Transverse colon (tissue), 4 donors: ENCODE results near the gene DTNA. TPM values are rescaled to one million over a fixed set of nuclear protein-coding genes. Genes with fewer than 3 reads are reported as not detected.

Experiments used
- DNase-seq: peaks from one replicate; pipeline ENCODE4 v3.0.0-alpha.2; 2019
- H3K27ac ChIP-seq, 4 donors: fragments of 200-600 bp; sonication (generic); 2 replicates each; pipeline ENCODE4 v1.5.1; 2016 to 2018; ENCODE audit warnings: inconsistent platforms in 4 of 4
- H3K27me3 ChIP-seq: fragments of 200-600 bp; sonication (generic); 2 replicates; pipeline ENCODE4 v1.5.1; 2017; ENCODE audit warnings: inconsistent platforms
- H3K36me3 ChIP-seq, 4 donors: fragments of 200-600 bp; sonication (generic); 2 replicates each; pipeline ENCODE4 v1.5.1; 2017 to 2019; ENCODE audit warnings: inconsistent platforms in 4 of 4
- H3K4me1 ChIP-seq, 4 donors: fragments of 200-600 bp; sonication (generic); 2 replicates each; pipeline ENCODE4 v1.5.1; 2017 to 2020; ENCODE audit warnings: inconsistent platforms in 4 of 4
- H3K4me3 ChIP-seq, 4 donors: fragments of 200-600 bp; sonication (generic); 1 replicate in 1 of 4; 2 replicates in 3 of 4; pipeline versions ENCODE4 v1.5.1 to v1.6.1; 2017 to 2019; ENCODE audit warnings: inconsistent platforms in 4 of 4
- H3K9me3 ChIP-seq, 2 donors: fragments of 200-600 bp; sonication (generic); 2 replicates each; pipeline ENCODE4 v1.5.1; 2017 to 2019; ENCODE audit warnings: inconsistent platforms in 2 of 2
- CTCF ChIP-seq, 5 experiments: fragments of 200-600 bp in 3 of 5; fragments of 450-650 bp in 2 of 5; sonication (generic) in 3 of 5; IDR thresholded peaks; 1 replicate in 2 of 5; 2 replicates in 3 of 5; pipeline ENCODE4 v1.5.1; 2016 to 2017; ENCODE audit warnings: antibody characterized with exemption in 5 of 5, inconsistent platforms in 3 of 5, mild to moderate bottlenecking in 2 of 5, moderate library complexity in 1 of 5
- EP300 ChIP-seq: sonication (generic); formaldehyde crosslinking; IDR thresholded peaks from one replicate; pipeline ENCODE4 v1.6.1; 2017; ENCODE audit warnings: antibody characterized with exemption, low read depth
- POLR2A ChIP-seq: fragments of 450-650 bp; IDR thresholded peaks from one replicate; pipeline ENCODE4 v1.6.1; 2016; ENCODE audit warnings: antibody characterized with exemption, mild to moderate bottlenecking, moderate library complexity
- POLR2AphosphoS5 ChIP-seq, 3 donors: sonication (generic); formaldehyde crosslinking; IDR thresholded peaks; one replicate each; pipeline ENCODE4 v1.6.1; 2016; ENCODE audit warnings: antibody characterized with exemption in 3 of 3
- WGBS, 2 donors: methylation state at CpG; one replicate each; pipeline ENCODE4 v1.1.5; 2018; ENCODE audit warnings: low coverage in 1 of 2; 5-methylcytosine and 5-hydroxymethylcytosine counted together
- in situ Hi-C, 4 donors: fragments of 200-750 bp; cut with MboI; loops; one replicate each; pipeline versions ENCODE4 v1.15.0 to v1.15.1; 2017; ENCODE audit warnings: low sequenced_read_pairs in 3 of 4, low pct_ligation_motif_present in 1 of 4, low pct_unique_long_range_greater_than_20kb in 1 of 4
- intact Hi-C: fragments of 100-400 bp; cut with DNase I; formaldehyde crosslinking; loops from one replicate; pipeline ENCODE4 v1.15.1; 2023; ENCODE audit warnings: low total_unique reads
- total RNA-seq, 4 donors: library from RNA; depleted of rRNA; stranded (reverse); fragments of >200 nt; gene quantifications; one replicate each; pipeline ENCODE4 v1.1.0, GENCODE V29; 2016

Gene DTNA
- total RNA-seq, 4 donors from 2014 or later, result 8.9 to 74.4 (median 15.1) TPM

- intact Hi-C loops (no loop called here), in situ Hi-C loops (no loop called here)
- no peaks in the 10 kb centered on the region for H3K36me3 ChIP-seq
- no peaks in the 10 kb centered on the region for H3K9me3 ChIP-seq
- no peak for DNase-seq
- TF ChIP-seq EP300, result no peak
- TF ChIP-seq POLR2AphosphoS5 (IDR thresholded peaks at IDR 0.05), result no peak
- no peak for TF ChIP-seq POLR2A
- TF ChIP-seq CTCF (IDR thresholded peaks at IDR 0.05), result no peak
- WGBS, 2 donors, result 24 to 63% methylated on average over 1 to 5 of the region's 5 CpGs
- H3K27me3 ChIP-seq, result no peaks in the 10 kb centered on the region
- no peak overlapping the region for H3K4me3 ChIP-seq
- no peak overlapping the region for H3K27ac ChIP-seq
- H3K4me1 ChIP-seq, result peaks cover 0 to 29% (median 9%) of the 10 kb centered on the region in 4 donors
Observed at GRCh38 chr18:34726286-34727004, 16.3 kb downstream of the DTNA start.

GRCh38 chr18:34729264-34729663 is 19.2 kb downstream of the DTNA start:
- no peak overlapping the region for H3K4me3 ChIP-seq
- DNase-seq, result peak; percentile 27
- TF ChIP-seq POLR2AphosphoS5 (IDR thresholded peaks at IDR 0.05) (no peak), CTCF (IDR thresholded peaks at IDR 0.05) (peak; percentile 38 to 52 (median 50)), EP300 (no peak), POLR2A (no peak)
- no peaks in the 10 kb centered on the region for H3K36me3 ChIP-seq
- in situ Hi-C loops, result no loop called here
- peaks cover 0 to 29% (median 9%) of the 10 kb centered on the region in 4 donors for H3K4me1 ChIP-seq
- intact Hi-C loops, result no loop called here
- WGBS, 2 donors, result 19 to 27% methylated on average over 2 of the region's 2 CpGs
- H3K27ac ChIP-seq, result peak overlapping the region in 2 of 4 donors; percentile 1 to 31
- H3K9me3 ChIP-seq, result no peaks in the 10 kb centered on the region
- no peaks in the 10 kb centered on the region for H3K27me3 ChIP-seq

GRCh38 chr18:34729740-34730355 is 19.8 kb downstream of the DTNA start:
- Histone ChIP-seq H3K36me3 (no peaks in the 10 kb centered on the region), H3K4me1 (peaks cover 0 to 29% (median 9%) of the 10 kb centered on the region in 4 donors), H3K9me3 (no peaks in the 10 kb centered on the region), H3K4me3 (no peak overlapping the region), H3K27me3 (no peaks in the 10 kb centered on the region), H3K27ac (peak overlapping the region in 3 of 4 donors; percentile 1 to 31 (median 27))
- in situ Hi-C loops, result no loop called here
- DNase-seq, result no peak
- intact Hi-C loops, result no loop called here
- TF ChIP-seq POLR2A (no peak), CTCF (IDR thresholded peaks at IDR 0.05) (no peak), EP300 (no peak)
- WGBS, 2 donors, result 44 to 50% methylated on average over 1 to 2 of the region's 2 CpGs

- peaks cover 0 to 29% (median 9%) of the 10 kb centered on the region in 4 donors for H3K4me1 ChIP-seq
- H3K4me3 ChIP-seq, result no peak overlapping the region
- intact Hi-C loops (no loop called here), in situ Hi-C loops (no loop called here)
- H3K27ac ChIP-seq, result peak overlapping the region in 2 of 4 donors; percentile 4 to 27
- no peaks in the 10 kb centered on the region for H3K9me3 ChIP-seq
- no peaks in the 10 kb centered on the region for H3K36me3 ChIP-seq
- no peaks in the 10 kb centered on the region for H3K27me3 ChIP-seq
- TF ChIP-seq POLR2A, result no peak
- TF ChIP-seq CTCF (IDR thresholded peaks at IDR 0.05), result no peak
- DNase-seq, result no peak
Observed at GRCh38 chr18:34730774-34731173, 20.7 kb downstream of the DTNA start.
